PFSK-1 (cell line): ENCODE data around the gene ESPNL.

Experiments used
- SIN3A ChIP-seq: IDR thresholded peaks from 2 replicates; pipeline ENCODE4 v1.6.1; 2012; ENCODE audit warnings: mild to moderate bottlenecking, low read length, moderate library complexity, borderline replicate concordance; ENCODE audit not compliant: insufficient read depth
- TAF1 ChIP-seq: IDR thresholded peaks from 2 replicates; pipeline ENCODE4 v1.6.1; 2012; ENCODE audit warnings: low read length, control low read depth, borderline replicate concordance; ENCODE audit not compliant: insufficient read depth

DNA sequence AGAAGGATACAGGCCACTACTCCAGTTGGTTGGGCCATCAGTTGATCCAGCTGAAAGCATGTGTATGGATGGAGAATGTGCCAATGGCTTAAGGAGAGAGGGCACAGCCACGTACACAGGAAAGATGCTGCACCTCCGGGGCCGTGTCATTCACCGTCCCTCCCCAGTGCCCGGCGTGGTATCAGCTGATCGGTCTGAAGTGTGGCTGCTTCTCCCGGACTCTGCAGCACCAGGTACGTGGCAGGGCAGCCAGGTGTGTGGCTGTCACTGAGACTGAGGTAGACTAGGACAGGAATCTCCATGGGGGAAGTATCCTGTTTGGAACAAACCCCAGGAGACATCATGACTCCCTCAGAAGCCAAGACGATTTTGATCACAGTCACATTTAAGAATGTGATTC is 54.4 kb downstream of the ESPNL start:
- no peak for TF ChIP-seq TAF1
- TF ChIP-seq SIN3A: no peak
